HG02981 (cell line): Measurements from ENCODE around the gene IGFLR1.

Experiments
- ATAC-seq: cut with Tn5 transposase; IDR thresholded peaks from one replicate; pipeline ENCODE4 v1.9.1; 2021; ENCODE audit warnings: mild to moderate bottlenecking, moderate library complexity; ENCODE audit not compliant: unreplicated experiment

IGFLR1 gene

GRCh38 chr19:35739275-35740107, 2.8 kb downstream of the IGFLR1 start:
- ATAC-seq = no peak

GRCh38 chr19:35738887-35739229, 3.4 kb downstream of the IGFLR1 start:
- ATAC-seq = no peak

- ATAC-seq = no peak
Measured at GRCh38 chr19:35738021-35738886, 4.0 kb downstream of the IGFLR1 start.

- no peak for ATAC-seq
Measured at GRCh38 chr19:35736913-35737886, 5.1 kb downstream of the IGFLR1 start.

- ATAC-seq = no peak
Measured at GRCh38 chr19:35734889-35735288, 7.4 kb downstream of the IGFLR1 start.

GRCh38 chr19:35734273-35734672, 8.0 kb downstream of the IGFLR1 start:
- no peak for ATAC-seq

- no peak for ATAC-seq
Measured at GRCh38 chr19:35733180-35734125, 8.8 kb downstream of the IGFLR1 start.

GRCh38 chr19:35732540-35733179, 9.6 kb downstream of the IGFLR1 start:
- no peak for ATAC-seq

GRCh38 chr19:35731779-35732405, 10.4 kb downstream of the IGFLR1 start:
- no peak for ATAC-seq

- no peak for ATAC-seq
Measured at GRCh38 chr19:35731353-35731752, 10.9 kb downstream of the IGFLR1 start.

GRCh38 chr19:35730326-35730725, 11.9 kb downstream of the IGFLR1 start:
- no peak for ATAC-seq

GRCh38 chr19:35729763-35730162, 12.5 kb downstream of the IGFLR1 start:
- ATAC-seq = no peak

GRCh38 chr19:35729021-35729420, 13.2 kb downstream of the IGFLR1 start:
- no peak for ATAC-seq

- no peak for ATAC-seq
Measured at GRCh38 chr19:35727956-35728706, 14.1 kb downstream of the IGFLR1 start.

GRCh38 chr19:35727053-35727955, 14.9 kb downstream of the IGFLR1 start:
- ATAC-seq = no peak

- ATAC-seq = no peak
Measured at GRCh38 chr19:35725216-35725861, 16.9 kb downstream of the IGFLR1 start.

- ATAC-seq = no peak
Measured at GRCh38 chr19:35724560-35724959, 17.7 kb downstream of the IGFLR1 start.
